ENCODE data around the gene SNAP47.

The SNAP47 gene

GRCh38 chr1:227749916-227750710 lies 14.9 kb downstream of the SNAP47 start:
- DNase-seq (ENCODE audit: low read depth) = no peak

DNA sequence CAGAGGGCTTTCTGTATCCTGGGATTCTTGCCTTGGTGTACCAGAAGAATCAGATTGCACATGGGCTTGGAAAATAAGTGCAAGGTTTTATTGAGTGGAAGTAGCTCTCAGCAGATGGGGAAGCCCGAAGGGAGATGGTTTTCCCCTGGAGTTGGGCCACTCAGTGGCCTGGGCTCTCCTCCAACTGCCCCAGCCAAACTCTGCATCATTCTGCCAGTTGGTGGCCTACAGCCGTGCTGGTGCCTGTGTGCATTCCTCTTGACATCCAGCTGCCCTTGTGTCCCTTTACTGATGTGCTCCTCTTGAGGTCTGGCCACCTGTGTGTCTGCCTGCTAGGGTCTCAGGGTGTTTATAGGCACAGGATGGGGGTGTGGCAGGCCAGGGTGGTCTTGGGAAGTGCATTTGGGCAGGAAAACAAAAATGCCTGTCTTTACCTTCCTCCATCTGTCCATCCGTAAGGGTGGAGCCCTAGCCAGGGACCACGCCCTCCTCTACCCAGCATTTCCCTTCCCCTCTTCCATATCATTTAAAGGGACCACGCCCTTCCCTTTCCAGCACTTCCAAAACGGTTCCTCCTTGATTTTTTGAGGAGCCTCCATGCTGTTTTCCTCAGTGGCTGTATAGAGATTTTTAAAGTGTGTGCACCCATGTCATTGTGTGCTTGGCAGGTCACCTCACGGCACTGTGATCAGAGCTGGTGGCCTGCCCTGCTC lies 18.9 kb downstream of the SNAP47 start:
- DNase-seq (ENCODE audit: low read depth) = no peak

DNA sequence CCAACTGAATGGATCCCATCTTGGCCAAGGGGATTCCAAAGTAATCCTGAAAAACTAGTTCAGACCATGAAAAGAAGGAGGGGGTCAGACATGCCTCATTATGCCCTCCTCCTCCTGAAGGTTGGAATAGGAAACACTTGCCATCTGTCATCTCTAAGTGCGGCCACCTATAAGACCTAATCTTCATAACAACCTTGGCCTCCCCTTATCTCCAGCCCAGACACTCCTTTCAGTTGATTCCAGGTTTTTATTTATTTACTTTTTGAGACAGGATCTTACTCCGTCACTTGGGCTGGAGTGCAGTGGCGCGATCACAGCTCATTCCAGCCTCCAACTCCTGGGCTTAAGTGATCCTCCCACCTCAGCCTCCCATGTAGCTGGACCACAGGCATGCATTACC lies 19.7 kb downstream of the SNAP47 start:
- DNase-seq (ENCODE audit: low read depth) = no peak

DNA sequence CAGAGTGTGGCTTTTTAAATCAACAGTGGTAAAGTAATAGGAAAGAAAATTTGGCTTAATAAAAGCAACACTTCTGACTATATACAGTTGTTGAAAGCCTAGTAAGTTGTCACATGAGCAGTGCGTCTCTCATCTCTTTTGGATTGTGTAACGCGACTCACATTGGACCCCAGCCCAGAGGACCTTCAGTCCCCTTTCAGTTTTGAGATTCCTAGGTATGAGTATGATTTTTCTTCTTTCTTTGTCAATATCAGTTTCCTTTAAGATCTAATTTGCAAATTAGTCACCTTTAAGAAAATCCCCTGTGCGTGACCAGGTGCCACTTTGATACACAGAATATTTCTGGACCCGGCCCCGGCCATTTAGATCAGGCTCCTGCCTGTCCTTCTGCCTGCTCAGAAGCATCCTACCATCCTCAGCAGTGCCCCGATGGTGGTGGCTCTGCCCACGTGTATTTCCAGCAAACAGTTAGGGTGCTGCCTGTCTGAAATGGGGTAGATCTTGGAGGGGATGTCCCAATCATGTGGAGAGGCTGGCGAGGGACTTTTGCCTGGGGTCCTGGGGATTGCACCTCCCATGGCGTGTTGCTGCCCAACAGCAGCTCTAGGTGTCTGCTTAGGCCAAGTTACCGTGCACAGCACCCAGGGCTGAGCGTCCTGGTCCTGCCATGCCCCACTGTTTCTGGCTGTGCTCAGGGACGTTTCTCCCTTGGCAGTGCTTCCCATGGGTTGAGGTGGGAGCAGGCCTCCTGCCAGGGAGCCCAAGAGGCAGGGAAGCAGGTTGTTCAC lies 21.1 kb downstream of the SNAP47 start:
- no peak for DNase-seq (ENCODE audit: low read depth)

DNA sequence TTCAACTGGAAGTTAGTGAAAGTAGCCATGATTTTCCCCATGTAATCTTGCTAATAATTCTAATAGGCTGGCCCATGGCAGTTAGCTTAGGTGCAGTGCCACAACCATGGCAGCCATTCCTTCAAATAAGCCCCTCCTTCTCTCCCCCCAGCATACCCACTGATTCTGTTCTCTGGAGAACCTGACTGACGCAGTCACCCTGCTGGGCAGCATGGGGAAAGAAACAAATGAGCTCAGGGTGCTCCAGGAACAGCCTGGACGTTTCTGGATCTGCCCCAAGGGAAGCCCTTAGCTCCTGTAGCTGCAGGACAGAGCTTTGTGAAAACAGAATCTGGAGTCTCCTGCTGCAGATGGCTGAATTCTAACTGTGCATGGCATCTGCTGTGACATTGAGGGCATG lies 22.5 kb downstream of the SNAP47 start:
- no peak for DNase-seq (ENCODE audit: low read depth)

GRCh38 chr1:227758366-227758765 lies 23.1 kb downstream of the SNAP47 start:
- no peak for DNase-seq (ENCODE audit: low read depth)

GRCh38 chr1:227759341-227760300 lies 24.4 kb downstream of the SNAP47 start:
- no peak for DNase-seq (ENCODE audit: low read depth)

DNA sequence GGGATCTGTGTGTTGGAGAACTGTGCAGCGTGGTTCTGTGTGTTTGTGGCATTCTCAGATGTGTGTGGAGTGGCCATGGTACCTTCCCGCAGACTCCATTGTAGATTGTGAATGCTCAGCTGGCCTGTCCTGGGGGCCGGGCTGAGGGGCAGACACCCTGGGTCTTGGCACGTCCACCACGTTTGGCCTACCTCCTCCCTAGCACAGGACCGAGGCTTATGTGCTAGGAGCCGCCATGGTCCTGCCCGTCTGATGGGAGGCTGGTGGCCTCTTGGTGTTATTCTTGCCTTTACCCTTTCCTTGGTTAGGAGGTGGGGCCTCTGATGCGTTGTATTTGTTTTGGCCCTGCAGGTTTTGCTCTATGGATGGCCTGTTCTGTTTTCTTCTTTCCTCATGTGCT lies 25.1 kb downstream of the SNAP47 start:
- no peak for DNase-seq (ENCODE audit: low read depth)

DNA sequence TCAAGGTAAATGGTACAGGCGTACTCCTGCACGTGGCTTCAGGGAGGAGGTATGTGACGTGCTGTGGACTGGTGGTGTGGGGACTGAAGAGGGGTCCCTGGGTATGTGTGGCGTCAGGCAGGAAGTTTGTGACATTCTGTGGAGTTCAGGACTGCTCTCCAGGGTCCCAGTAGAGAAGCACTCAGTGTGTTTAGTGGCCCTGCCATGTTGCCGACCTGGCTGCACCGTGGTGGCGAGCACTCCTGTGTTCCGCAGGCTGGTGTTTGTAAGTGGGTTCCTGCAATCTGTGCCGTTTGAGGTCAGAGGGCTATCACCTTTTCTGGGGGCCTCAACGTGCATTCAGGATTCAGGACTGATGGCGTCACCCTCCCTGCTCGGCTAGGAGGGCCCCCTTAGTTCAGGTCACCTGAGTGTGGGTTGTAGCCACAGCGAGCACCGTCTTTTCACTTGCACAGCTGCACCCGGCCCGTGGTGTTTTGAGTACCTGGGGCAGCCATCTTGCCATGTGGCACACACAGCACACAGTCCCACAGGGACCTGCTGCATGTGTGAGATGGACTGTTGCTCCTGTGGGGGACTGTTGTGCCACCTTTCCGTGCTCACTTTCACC lies 26.5 kb downstream of the SNAP47 start:
- no peak for DNase-seq (ENCODE audit: low read depth)

- peak; percentile 82 for DNase-seq (ENCODE audit: low read depth)
These were observed 27.1 kb downstream of the SNAP47 start for GRCh38 chr1:227762231-227762911.

DNA sequence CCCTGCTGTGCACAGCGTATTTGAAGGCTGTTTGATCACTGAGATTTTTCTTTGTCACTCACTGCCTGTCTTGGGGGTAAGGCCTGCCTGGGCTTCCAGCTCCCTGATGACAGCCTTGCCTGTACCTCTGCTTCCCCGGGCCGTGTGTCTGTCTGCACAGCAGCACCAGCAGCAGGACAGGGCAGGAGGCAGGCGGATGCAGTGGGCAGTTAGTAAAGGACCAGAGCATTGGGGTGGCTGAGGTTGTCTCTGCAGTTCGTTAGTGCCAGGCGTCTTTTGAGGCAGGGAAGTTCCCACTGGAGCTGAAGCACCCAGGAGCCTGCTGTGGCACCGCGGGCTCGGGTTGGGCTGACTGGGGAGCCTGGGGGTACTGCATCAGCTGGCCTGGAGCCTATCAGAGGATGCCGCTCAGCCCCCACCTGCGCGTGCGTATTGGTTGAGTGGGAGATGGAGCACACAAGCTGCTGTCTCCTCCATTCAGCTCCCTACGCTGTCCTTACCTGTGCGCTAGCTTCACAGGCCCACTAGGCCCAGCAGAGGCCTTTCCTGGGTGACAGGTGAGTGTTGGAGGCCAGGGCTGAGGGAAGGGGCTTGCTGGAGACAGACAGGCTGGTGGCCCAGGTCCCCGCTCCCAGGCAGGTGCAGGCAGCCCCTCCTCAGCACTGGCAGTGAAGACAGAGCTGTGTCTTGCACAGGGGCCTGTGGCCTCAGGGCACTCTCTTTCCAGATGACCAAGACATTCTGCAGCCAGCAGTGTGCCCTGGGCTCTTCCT lies 28.2 kb downstream of the SNAP47 start:
- no peak for DNase-seq (ENCODE audit: low read depth)

- DNase-seq (ENCODE audit: low read depth) = no peak
These were observed 28.8 kb downstream of the SNAP47 start for GRCh38 chr1:227764019-227764391.

DNA sequence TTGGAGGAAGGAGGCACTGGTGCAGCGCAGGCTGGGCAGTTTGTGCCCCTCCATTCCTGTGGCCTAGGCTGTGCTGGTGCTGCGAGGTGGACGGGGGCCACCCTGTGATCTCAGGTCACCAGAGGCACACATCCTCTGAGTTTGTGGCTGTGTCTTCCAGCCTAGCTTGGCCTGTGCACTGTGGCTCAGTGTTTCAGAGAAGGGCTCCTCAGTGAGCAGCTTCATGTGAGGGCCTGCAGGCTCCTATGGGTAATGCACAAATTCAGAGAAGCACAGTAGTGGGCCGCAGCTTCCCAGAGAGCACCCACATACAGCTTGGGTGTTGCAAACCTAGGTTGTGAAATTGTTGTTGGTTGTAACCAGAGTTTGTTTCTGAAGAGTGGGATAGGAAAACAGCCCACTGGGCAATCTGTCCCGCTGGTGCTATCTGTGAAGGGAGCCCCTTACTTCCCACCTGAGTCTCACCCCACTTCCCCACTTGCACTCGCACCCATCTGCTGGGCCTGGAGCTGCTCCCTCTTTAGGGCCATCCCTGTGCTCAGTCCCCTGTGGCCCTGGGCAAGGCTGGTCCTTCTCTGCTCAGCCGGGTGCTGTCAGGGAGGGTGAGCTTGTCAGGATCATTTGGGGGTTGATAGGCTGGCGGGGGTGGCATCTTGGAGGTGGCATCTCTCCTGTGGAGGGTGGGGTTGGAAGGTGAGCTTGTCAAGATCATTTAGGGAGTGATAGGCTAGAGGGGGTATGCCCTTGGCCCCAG lies 30.2 kb downstream of the SNAP47 start:
- no peak for DNase-seq (ENCODE audit: low read depth)

DNA sequence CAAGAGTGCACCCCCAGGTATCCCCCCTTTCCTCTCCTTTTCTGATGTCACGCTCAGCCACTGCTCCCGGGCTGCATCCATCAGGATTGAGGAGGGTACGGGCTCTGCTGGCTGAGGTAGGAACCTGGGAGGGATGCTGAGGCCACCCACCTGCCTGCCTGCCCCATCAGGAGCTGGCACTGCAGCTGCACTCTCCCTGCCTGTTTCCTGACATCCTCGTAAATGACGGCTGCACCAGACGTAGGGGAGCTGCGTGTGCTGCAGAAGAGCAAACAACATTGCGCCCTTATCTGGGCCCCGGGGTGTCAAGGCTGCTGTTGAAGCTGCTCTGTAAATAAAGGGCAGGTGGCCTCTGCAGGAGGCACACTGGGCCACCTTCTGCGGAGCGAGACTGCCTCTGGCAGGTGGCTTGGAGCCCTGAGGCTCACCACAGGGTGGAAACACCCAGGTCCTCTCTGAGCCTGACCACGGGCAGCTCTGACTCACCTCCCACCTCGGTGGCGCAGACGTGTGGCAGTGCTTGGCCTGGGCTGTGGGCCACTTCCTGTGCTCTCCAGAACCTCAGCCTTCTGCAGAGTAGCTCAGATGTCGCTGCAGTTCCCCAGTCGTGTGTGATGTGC lies 30.9 kb downstream of the SNAP47 start:
- DNase-seq (ENCODE audit: low read depth) = peak; percentile 65

GRCh38 chr1:227766653-227767277 lies 31.5 kb downstream of the SNAP47 start:
- DNase-seq (ENCODE audit: low read depth) = no peak

- no peak for DNase-seq (ENCODE audit: low read depth)
These were observed 32.3 kb downstream of the SNAP47 start for GRCh38 chr1:227767401-227768124.

DNA sequence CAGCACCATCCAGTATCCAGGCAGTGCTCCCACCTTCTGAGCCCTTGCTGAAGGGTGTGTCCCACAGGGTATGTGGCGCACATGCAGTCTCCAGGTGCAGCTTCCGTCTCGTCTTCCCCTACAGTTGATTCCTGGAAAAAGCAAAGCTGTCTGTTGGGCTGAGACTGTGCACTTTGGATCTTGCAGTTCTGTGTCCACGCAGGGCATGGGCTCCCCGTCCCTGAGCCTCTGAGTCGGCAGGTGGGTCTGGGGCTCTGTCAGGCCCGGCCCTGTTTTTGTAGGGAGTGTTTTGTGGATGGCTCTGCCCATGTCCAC lies 32.8 kb downstream of the SNAP47 start:
- DNase-seq (ENCODE audit: low read depth) = no peak

- DNase-seq (ENCODE audit: low read depth) = no peak
These were observed 33.4 kb downstream of the SNAP47 start for GRCh38 chr1:227768640-227769039.

Measured in activated T-cell treated with anti-CD3 and anti-CD28 coated beads for 1 hour (primary cell).